Neural cell (in vitro differentiated cells): ENCODE data around the gene SCN1A.

Source experiments
- POLR2AphosphoS5 ChIP-seq: IDR thresholded peaks from 2 replicates; pipeline ENCODE4 v1.6.1; 2012
- TAF1 ChIP-seq: IDR thresholded peaks from 2 replicates; pipeline ENCODE4 v1.6.1; 2012; ENCODE audit warnings: low read depth
- TF ChIP-seq, protein P1 (sequence below): fragments of 450-650 bp; IDR thresholded peaks from 2 replicates; pipeline ENCODE4 v1.5.1; 2014; ENCODE audit warnings: antibody characterized with exemption, mild to moderate bottlenecking, moderate library complexity; ENCODE audit not compliant: poor library complexity, severe bottlenecking

- TF ChIP-seq, protein P1, sequence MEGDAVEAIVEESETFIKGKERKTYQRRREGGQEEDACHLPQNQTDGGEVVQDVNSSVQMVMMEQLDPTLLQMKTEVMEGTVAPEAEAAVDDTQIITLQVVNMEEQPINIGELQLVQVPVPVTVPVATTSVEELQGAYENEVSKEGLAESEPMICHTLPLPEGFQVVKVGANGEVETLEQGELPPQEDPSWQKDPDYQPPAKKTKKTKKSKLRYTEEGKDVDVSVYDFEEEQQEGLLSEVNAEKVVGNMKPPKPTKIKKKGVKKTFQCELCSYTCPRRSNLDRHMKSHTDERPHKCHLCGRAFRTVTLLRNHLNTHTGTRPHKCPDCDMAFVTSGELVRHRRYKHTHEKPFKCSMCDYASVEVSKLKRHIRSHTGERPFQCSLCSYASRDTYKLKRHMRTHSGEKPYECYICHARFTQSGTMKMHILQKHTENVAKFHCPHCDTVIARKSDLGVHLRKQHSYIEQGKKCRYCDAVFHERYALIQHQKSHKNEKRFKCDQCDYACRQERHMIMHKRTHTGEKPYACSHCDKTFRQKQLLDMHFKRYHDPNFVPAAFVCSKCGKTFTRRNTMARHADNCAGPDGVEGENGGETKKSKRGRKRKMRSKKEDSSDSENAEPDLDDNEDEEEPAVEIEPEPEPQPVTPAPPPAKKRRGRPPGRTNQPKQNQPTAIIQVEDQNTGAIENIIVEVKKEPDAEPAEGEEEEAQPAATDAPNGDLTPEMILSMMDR: no peak
- TF ChIP-seq POLR2AphosphoS5: no peak
- no peak for TF ChIP-seq TAF1
Measured at GRCh38 chr2:166154685-166155338, 27.0 kb upstream of the SCN1A start.
